Breast epithelium (tissue), 4 donors: ENCODE measurements around the gene CDH6. TPM values are rescaled to one million over a fixed set of nuclear protein-coding genes. Genes with fewer than 3 reads are reported as not detected.

Experiments used
- DNase-seq, 2 donors: peaks; one replicate each; pipeline ENCODE4 v3.0.0-alpha.2; 2019; ENCODE audit warnings: low spot score in 2 of 2
- H3K27ac ChIP-seq, 2 donors: fragments of 200-600 bp; sonication (generic) in 1 of 2; one replicate each; pipeline ENCODE4 v1.5.1; 2016 to 2019; ENCODE audit warnings: mild to moderate bottlenecking in 1 of 2
- H3K27me3 ChIP-seq, 2 donors: fragments of 200-600 bp; sonication (generic) in 1 of 2; one replicate each; pipeline versions ENCODE4 v1.5.1 to v1.6.0; 2017 to 2019; ENCODE audit warnings: control low read depth in 1 of 2, mild to moderate bottlenecking in 1 of 2
- H3K36me3 ChIP-seq: fragments of 200-600 bp; one replicate; pipeline ENCODE4 v1.5.1; 2019
- H3K4me1 ChIP-seq, 2 donors: fragments of 200-600 bp; sonication (generic); one replicate each; pipeline ENCODE4 v1.5.1; 2016 to 2019; ENCODE audit warnings: control low read depth in 1 of 2
- H3K4me3 ChIP-seq, 3 donors: fragments of 200-600 bp; sonication (generic); 1 replicate in 2 of 3; 2 replicates in 1 of 3; pipeline ENCODE4 v1.5.1; 2016 to 2019; ENCODE audit warnings: mild to moderate bottlenecking in 3 of 3, moderate library complexity in 2 of 3
- H3K9me3 ChIP-seq, 2 donors: fragments of 200-600 bp; sonication (generic) in 1 of 2; one replicate each; pipeline ENCODE4 v1.5.1; 2016 to 2019; ENCODE audit warnings: control low read depth in 1 of 2
- CTCF ChIP-seq, 3 donors: fragments of 450-650 bp; IDR thresholded peaks; one replicate each; pipeline ENCODE4 v1.5.1; 2016 to 2017; ENCODE audit warnings: antibody characterized with exemption in 3 of 3, mild to moderate bottlenecking in 3 of 3, moderate library complexity in 3 of 3
- POLR2A ChIP-seq: fragments of 450-650 bp; IDR thresholded peaks from one replicate; pipeline ENCODE4 v1.6.1; 2016; ENCODE audit warnings: antibody characterized with exemption, mild to moderate bottlenecking, moderate library complexity
- POLR2AphosphoS5 ChIP-seq, 3 donors: sonication (generic); formaldehyde crosslinking; IDR thresholded peaks; one replicate each; pipeline ENCODE4 v1.6.1; 2017; ENCODE audit warnings: antibody characterized with exemption in 3 of 3
- intact Hi-C: fragments of 100-400 bp; cut with DNase I; formaldehyde crosslinking; loops from one replicate; pipeline ENCODE4 v1.15.1; 2023; ENCODE audit warnings: low total_unique reads
- total RNA-seq, 3 donors: library from RNA; depleted of rRNA; stranded (reverse); fragments of >200 nt; gene quantifications; one replicate each; pipeline ENCODE4 v1.1.0, GENCODE V29; 2016

Gene CDH6
- 1 to 10 TPM; 1.4 to 4.8 (median 3.9) TPM for total RNA-seq

- no peaks in the 10 kb centered on the region for H3K4me1 ChIP-seq
- DNase-seq, result no peak
- H3K27ac ChIP-seq, result peak within 1 kb of the TSS in 1 of 2 donors; percentile 48
- TF ChIP-seq POLR2A (no peak), POLR2AphosphoS5 (IDR thresholded peaks at IDR 0.05) (no peak), CTCF (IDR thresholded peaks at IDR 0.05) (no peak)
- intact Hi-C loops, result no loop called here
- peaks cover 0 to 51% of the 10 kb centered on the region in 2 donors for H3K27me3 ChIP-seq
- H3K36me3 ChIP-seq, result no peaks in the 10 kb centered on the region
- peak within 1 kb of the TSS; percentile 42 to 64 (median 43) for H3K4me3 ChIP-seq
- no peaks in the 10 kb centered on the region for H3K9me3 ChIP-seq
Observed at GRCh38 chr5:31193591-31194467, at the start of gene CDH6. TSS of gene CDH6 (plus strand) at chr5:31193686. CDS start at chr5:31267474, 73,788 bp downstream.

- Histone ChIP-seq H3K4me1 (no peaks in the 10 kb centered on the region), H3K4me3 (no peak overlapping the region), H3K36me3 (no peaks in the 10 kb centered on the region), H3K27me3 (no peaks in the 10 kb centered on the region), H3K9me3 (no peaks in the 10 kb centered on the region), H3K27ac (no peak overlapping the region)
- TF ChIP-seq POLR2AphosphoS5 (IDR thresholded peaks at IDR 0.05) (no peak), POLR2A (no peak), CTCF (IDR thresholded peaks at IDR 0.05) (no peak)
- DNase-seq, result no peak
- intact Hi-C loops, result no loop called here
Observed at GRCh38 chr5:31144364-31144763, 49.1 kb upstream of the CDH6 start.

GRCh38 chr5:31148959-31149475 lies 44.5 kb upstream of the CDH6 start:
- Histone ChIP-seq H3K4me3 (no peak overlapping the region), H3K9me3 (no peaks in the 10 kb centered on the region), H3K27me3 (no peaks in the 10 kb centered on the region), H3K36me3 (no peaks in the 10 kb centered on the region), H3K27ac (no peak overlapping the region), H3K4me1 (no peaks in the 10 kb centered on the region)
- TF ChIP-seq CTCF (IDR thresholded peaks at IDR 0.05) (no peak), POLR2A (no peak), POLR2AphosphoS5 (IDR thresholded peaks at IDR 0.05) (no peak)
- intact Hi-C loops, result no loop called here
- no peak for DNase-seq

- intact Hi-C loops, result no loop called here
- TF ChIP-seq CTCF (IDR thresholded peaks at IDR 0.05), result no peak
- TF ChIP-seq POLR2A, result no peak
- TF ChIP-seq POLR2AphosphoS5 (IDR thresholded peaks at IDR 0.05), result no peak
Observed at GRCh38 chr5:31153521-31153920, 40.0 kb upstream of the CDH6 start.

GRCh38 chr5:31156631-31157160 lies 36.8 kb upstream of the CDH6 start:
- Histone ChIP-seq H3K4me3 (no peak overlapping the region), H3K4me1 (no peaks in the 10 kb centered on the region), H3K27ac (no peak overlapping the region), H3K27me3 (peaks cover 0 to 3% of the 10 kb centered on the region in 2 donors), H3K36me3 (no peaks in the 10 kb centered on the region), H3K9me3 (no peaks in the 10 kb centered on the region)
- intact Hi-C loops, result no loop called here
- TF ChIP-seq POLR2A (no peak), POLR2AphosphoS5 (IDR thresholded peaks at IDR 0.05) (no peak), CTCF (IDR thresholded peaks at IDR 0.05) (no peak)
- no peak for DNase-seq

More at GRCh38 chr5:31153521-31153920, 40.0 kb upstream of the CDH6 start:
- no peaks in the 10 kb centered on the region for H3K36me3 ChIP-seq
- peaks cover 0 to 3% of the 10 kb centered on the region in 2 donors for H3K27me3 ChIP-seq
- H3K4me3 ChIP-seq, result no peak overlapping the region
- H3K9me3 ChIP-seq, result no peaks in the 10 kb centered on the region
- no peak for DNase-seq
- no peaks in the 10 kb centered on the region for H3K4me1 ChIP-seq
- H3K27ac ChIP-seq, result no peak overlapping the region
